ENCODE measurements around the gene F2. TPM values are rescaled to one million over a fixed set of nuclear protein-coding genes. Genes with fewer than 3 reads are reported as not detected.

The F2 gene
- total and polyA plus RNA-seq, 10 donors: 0.03 to 0.33 (median 0.23) TPM; not detected in 7

DNA sequence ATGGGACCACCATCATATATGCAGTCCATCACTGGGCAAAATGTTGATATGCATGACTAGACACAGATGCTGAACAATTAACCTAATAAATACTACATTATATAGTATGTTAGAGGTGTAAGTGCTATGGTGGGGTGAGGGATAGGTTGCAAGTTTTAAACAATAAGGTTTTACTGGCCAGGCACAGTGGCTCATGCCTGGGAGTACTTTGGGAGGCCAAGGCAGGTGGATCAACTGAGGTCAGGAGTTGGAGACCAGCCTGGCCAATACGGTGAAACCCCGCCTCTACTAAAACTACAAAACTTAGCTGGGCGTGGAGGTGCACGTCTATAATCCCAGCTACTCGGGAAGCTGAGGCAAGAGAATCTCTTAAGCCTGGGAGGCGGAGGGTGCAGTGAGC lies 28.1 kb downstream of the F2 start:
- TF ChIP-seq POLR2AphosphoS5 (IDR thresholded peaks at IDR 0.05): no peak
- no peak for TF ChIP-seq POLR2A (IDR thresholded peaks at IDR 0.05)
- TF ChIP-seq, protein P1, sequence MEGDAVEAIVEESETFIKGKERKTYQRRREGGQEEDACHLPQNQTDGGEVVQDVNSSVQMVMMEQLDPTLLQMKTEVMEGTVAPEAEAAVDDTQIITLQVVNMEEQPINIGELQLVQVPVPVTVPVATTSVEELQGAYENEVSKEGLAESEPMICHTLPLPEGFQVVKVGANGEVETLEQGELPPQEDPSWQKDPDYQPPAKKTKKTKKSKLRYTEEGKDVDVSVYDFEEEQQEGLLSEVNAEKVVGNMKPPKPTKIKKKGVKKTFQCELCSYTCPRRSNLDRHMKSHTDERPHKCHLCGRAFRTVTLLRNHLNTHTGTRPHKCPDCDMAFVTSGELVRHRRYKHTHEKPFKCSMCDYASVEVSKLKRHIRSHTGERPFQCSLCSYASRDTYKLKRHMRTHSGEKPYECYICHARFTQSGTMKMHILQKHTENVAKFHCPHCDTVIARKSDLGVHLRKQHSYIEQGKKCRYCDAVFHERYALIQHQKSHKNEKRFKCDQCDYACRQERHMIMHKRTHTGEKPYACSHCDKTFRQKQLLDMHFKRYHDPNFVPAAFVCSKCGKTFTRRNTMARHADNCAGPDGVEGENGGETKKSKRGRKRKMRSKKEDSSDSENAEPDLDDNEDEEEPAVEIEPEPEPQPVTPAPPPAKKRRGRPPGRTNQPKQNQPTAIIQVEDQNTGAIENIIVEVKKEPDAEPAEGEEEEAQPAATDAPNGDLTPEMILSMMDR (IDR thresholded peaks at IDR 0.05 in 8 of 11, conservative IDR thresholded peaks at IDR 0.05 in 3 of 11): no peak
- WGBS, 5 donors: 93 to 97% (median 96%) methylated on average over 6 of the region's 6 CpGs
- Histone ChIP-seq H3K9me3 (no peaks in the 10 kb centered on the region), H3K36me3 (peaks cover 0 to 99% (median 86%) of the 10 kb centered on the region in 6 donors), H3K27me3 (replicated peaks in 1 of 7) (no peaks in the 10 kb centered on the region), H3K4me1 (peaks cover 0 to 5% (median 0%) of the 10 kb centered on the region in 6 donors), H3K4me3 (no peak overlapping the region), H3K27ac (no peak overlapping the region)
- no peak for DNase-seq
- intact Hi-C loops (cut with DNase I; ENCODE audit: low total_unique reads): no loop called here

GRCh38 chr11:46755962-46756361 lies 36.9 kb downstream of the F2 start:
- no peaks in the 10 kb centered on the region for H3K27me3 ChIP-seq (replicated peaks in 1 of 7)
- TF ChIP-seq POLR2AphosphoS5 (IDR thresholded peaks at IDR 0.05): no peak
- peaks cover 0 to 6% (median 0%) of the 10 kb centered on the region in 6 donors for H3K4me1 ChIP-seq
- H3K36me3 ChIP-seq: peaks cover 3 to 99% (median 90%) of the 10 kb centered on the region in 6 donors
- no peak overlapping the region for H3K4me3 ChIP-seq
- no peak for DNase-seq
- intact Hi-C loops (cut with DNase I; ENCODE audit: low total_unique reads): no loop called here
- H3K9me3 ChIP-seq: no peaks in the 10 kb centered on the region
- peak overlapping the region in 1 of 8 donors; percentile 10 for H3K27ac ChIP-seq

DNA sequence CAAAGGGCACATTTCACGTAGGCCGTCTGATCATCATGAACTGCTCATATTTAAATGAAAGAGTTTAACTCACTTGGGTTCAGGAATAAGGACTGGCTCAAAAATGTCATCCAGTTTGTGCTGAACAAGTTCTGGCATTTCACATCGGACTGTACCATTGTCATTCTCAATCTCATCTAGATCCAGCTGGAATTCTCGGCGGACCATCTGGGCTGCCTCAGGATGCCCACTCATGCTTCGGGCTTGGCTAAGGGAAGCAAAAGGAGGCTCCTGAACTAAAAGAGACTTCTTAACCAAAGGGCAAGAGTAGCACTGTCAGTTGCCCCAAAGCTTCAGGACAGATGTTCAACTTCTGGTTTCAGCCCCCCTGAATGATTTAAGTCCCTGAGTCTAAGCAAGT lies 40.2 kb downstream of the F2 start:
- H3K27me3 ChIP-seq (replicated peaks in 1 of 7): no peaks in the 10 kb centered on the region
- DNase-seq: no peak
- no peak overlapping the region for H3K4me3 ChIP-seq
- peaks cover 0 to 6% (median 0%) of the 10 kb centered on the region in 6 donors for H3K4me1 ChIP-seq
- intact Hi-C loops (cut with DNase I; ENCODE audit: low total_unique reads): no loop called here
- H3K36me3 ChIP-seq: peaks cover 6 to 100% (median 88%) of the 10 kb centered on the region in 6 donors
- WGBS, 5 donors: 95 to 99% (median 96%) methylated on average over 6 of the region's 6 CpGs
- TF ChIP-seq, protein P1 (IDR thresholded peaks at IDR 0.05 in 8 of 11, conservative IDR thresholded peaks at IDR 0.05 in 3 of 11): no peak
- TF ChIP-seq POLR2A (IDR thresholded peaks at IDR 0.05) (no peak), POLR2AphosphoS5 (IDR thresholded peaks at IDR 0.05) (no peak)
- no peak overlapping the region for H3K27ac ChIP-seq
- no peaks in the 10 kb centered on the region for H3K9me3 ChIP-seq

DNA sequence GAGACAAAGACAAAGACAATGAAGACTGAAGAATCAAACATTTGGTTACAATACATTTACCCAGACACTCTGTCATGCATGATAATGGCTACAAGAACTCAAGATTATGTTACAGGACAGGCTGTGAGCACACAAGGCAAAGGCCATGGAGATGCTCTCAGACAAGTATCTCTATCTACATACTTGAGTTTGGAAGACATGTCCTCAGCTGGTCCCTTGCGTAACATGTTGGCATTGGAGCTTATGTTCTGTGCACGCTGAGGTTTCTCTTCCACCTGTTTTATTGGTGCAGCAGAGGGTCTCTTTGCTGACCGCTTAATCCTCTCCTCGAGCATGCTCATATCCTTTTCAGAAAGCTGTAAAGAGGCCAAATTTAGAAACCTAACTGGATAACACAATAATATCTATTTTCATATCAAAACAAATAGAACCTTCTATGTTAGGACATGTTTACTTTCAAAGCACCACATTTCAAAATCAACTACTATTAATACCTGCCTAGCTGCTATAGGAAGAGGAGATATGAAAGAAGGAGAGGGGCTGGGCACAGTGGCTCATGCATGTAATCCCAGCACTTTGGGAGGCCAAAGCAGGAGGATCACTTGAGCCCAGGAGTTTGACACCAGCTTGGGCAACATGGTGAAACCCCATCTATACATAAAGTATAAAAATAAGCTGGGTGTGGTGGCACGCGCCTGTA lies 41.6 kb downstream of the F2 start:
- Histone ChIP-seq H3K27ac (no peak overlapping the region), H3K27me3 (replicated peaks in 1 of 7) (no peaks in the 10 kb centered on the region), H3K36me3 (peaks cover 6 to 100% (median 77%) of the 10 kb centered on the region in 6 donors), H3K4me3 (no peak overlapping the region), H3K4me1 (peaks cover 0 to 6% (median 0%) of the 10 kb centered on the region in 6 donors), H3K9me3 (no peaks in the 10 kb centered on the region)
- no peak for DNase-seq
- intact Hi-C loops (cut with DNase I; ENCODE audit: low total_unique reads): no loop called here
- TF ChIP-seq, protein P1 (IDR thresholded peaks at IDR 0.05 in 8 of 11, conservative IDR thresholded peaks at IDR 0.05 in 3 of 11): no peak
- TF ChIP-seq POLR2AphosphoS5 (IDR thresholded peaks at IDR 0.05): no peak
- no peak for TF ChIP-seq POLR2A (IDR thresholded peaks at IDR 0.05)
- 95 to 99% (median 98%) methylated on average over 6 of the region's 6 CpGs for WGBS, 5 donors
